K562 (cell line): ENCODE results near the gene SLC34A2. TPM values are rescaled to one million over a fixed set of nuclear protein-coding genes. Genes with fewer than 3 reads are reported as not detected.

Experiments
- CREM ChIP-seq: IDR thresholded peaks from 2 replicates; pipeline ENCODE4 v1.6.1; 2014; ENCODE audit warnings: antibody characterized with exemption, low read depth
- KDM4B ChIP-seq, 2 experiments: fragments of 450-650 bp in 1 of 2; sonication (generic) in 1 of 2; IDR thresholded peaks; 2 replicates each; pipeline ENCODE4 v1.6.1; 2016 to 2017; ENCODE audit warnings: borderline replicate concordance in 2 of 2, antibody characterized with exemption in 1 of 2, low read depth in 1 of 2, mild to moderate bottlenecking in 1 of 2
- MTA3 ChIP-seq: fragments of 450-650 bp; formaldehyde crosslinking; IDR thresholded peaks from 2 replicates; pipeline ENCODE4 v1.6.1; 2017; ENCODE audit warnings: mild to moderate bottlenecking, borderline replicate concordance
- ZNF696 ChIP-seq: fragments of 250-450 bp; sonication (Bioruptor Pico); conservative IDR thresholded peaks from 2 replicates; pipeline ENCODE4 v1.4.0; 2020; ENCODE audit warnings: mild to moderate bottlenecking, moderate library complexity
- polyA plus RNA-seq, 8 experiments: library from polyadenylated mRNA; depleted of rRNA in 4 of 8; stranded (reverse) in 5 of 8; unstranded in 3 of 8; fragments of >200 nt; fragmentation: Nextera tagmentation in 2 of 8; fragmentation: Illumina TruSeq in 1 of 8; extraction: Ambion mirVana in 2 of 8; extraction: Trizol in 1 of 8; gene quantifications; 2 replicates each; pipeline versions ENCODE4 v1.2.1 to v1.2.3, GENCODE V29; 2011 to 2014; ENCODE audit warnings: inconsistent platforms in 1 of 8, missing spikeins in 1 of 8
- total RNA-seq, 7 experiments: library from RNA; depleted of rRNA in 6 of 7; stranded (reverse); fragments of >200 nt in 6 of 7; fragmentation: Illumina TruSeq in 2 of 7; extraction: Trizol in 2 of 7; gene quantifications; 2 replicates each; pipeline versions ENCODE4 v1.2.1 to v1.2.3, GENCODE V29; 2011 to 2021; ENCODE audit warnings: low replicate concordance in 1 of 7
- TF ChIP-seq, protein P1 (sequence below), 2 experiments: fragments of 450-650 bp; IDR thresholded peaks; 2 replicates each; pipeline ENCODE4 v1.6.1; 2018; ENCODE audit warnings: mild to moderate bottlenecking in 2 of 2, low read depth in 1 of 2; ENCODE audit not compliant: partially characterized antibody in 2 of 2
- TF ChIP-seq, protein P2 (sequence below): sonication (generic); formaldehyde crosslinking; IDR thresholded peaks from 2 replicates; pipeline ENCODE4 v1.8.0; 2022; ENCODE audit warnings: mild to moderate bottlenecking, missing genetic modification reagents
- TF ChIP-seq, protein P3 (sequence below): fragments of 450-650 bp; formaldehyde crosslinking; IDR thresholded peaks from 2 replicates; pipeline ENCODE4 v1.4.0; 2020; ENCODE audit warnings: mild to moderate bottlenecking, moderate library complexity
- TF ChIP-seq, protein P4 (sequence below), 2 experiments: fragments of 200-800 bp in 1 of 2; sonication (Bioruptor generic) in 1 of 2; sonication (generic) in 1 of 2; formaldehyde crosslinking in 1 of 2; IDR thresholded peaks in 1 of 2; conservative IDR thresholded peaks in 1 of 2; 2 replicates each; pipeline versions ENCODE4 v1.5.0 to v1.6.1; 2016 to 2020; ENCODE audit warnings: missing compliant biosample characterization in 1 of 2, missing genetic modification characterization in 1 of 2, missing genetic modification reagents in 1 of 2
- TF ChIP-seq, protein P5 (sequence below): fragments of 150-350 bp; IDR thresholded peaks from 2 replicates; pipeline ENCODE4 v1.6.1; 2014; ENCODE audit warnings: low read depth, mild to moderate bottlenecking, low read length, borderline replicate concordance

The SLC34A2 gene
- total and polyA plus RNA-seq, 9 of the 15 experiments (the other 6 are each of a cell fraction or from before 2014, with no cell fraction given) = 1.5 TPM; not detected in 8

DNA sequence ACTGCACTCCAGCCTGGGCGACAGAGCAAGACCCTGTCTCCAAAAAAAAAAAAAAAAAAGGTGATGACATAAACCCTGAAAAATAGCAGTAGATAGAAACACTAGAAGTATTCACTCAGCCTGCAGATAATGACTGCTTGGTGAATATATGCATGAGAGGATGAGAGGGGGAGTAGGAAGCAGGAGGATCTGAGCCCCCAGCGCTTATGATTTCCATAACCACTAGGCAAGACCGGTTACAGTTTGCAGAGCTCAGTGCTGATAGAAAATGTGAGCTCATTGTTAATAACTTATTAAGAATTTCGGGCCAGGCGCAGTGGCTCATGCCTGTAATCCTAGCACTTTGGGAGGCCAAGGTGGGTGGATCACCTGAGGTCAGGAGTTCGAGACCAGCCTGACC lies 40.8 kb upstream of the SLC34A2 start (continued):
- TF ChIP-seq, protein P1, sequence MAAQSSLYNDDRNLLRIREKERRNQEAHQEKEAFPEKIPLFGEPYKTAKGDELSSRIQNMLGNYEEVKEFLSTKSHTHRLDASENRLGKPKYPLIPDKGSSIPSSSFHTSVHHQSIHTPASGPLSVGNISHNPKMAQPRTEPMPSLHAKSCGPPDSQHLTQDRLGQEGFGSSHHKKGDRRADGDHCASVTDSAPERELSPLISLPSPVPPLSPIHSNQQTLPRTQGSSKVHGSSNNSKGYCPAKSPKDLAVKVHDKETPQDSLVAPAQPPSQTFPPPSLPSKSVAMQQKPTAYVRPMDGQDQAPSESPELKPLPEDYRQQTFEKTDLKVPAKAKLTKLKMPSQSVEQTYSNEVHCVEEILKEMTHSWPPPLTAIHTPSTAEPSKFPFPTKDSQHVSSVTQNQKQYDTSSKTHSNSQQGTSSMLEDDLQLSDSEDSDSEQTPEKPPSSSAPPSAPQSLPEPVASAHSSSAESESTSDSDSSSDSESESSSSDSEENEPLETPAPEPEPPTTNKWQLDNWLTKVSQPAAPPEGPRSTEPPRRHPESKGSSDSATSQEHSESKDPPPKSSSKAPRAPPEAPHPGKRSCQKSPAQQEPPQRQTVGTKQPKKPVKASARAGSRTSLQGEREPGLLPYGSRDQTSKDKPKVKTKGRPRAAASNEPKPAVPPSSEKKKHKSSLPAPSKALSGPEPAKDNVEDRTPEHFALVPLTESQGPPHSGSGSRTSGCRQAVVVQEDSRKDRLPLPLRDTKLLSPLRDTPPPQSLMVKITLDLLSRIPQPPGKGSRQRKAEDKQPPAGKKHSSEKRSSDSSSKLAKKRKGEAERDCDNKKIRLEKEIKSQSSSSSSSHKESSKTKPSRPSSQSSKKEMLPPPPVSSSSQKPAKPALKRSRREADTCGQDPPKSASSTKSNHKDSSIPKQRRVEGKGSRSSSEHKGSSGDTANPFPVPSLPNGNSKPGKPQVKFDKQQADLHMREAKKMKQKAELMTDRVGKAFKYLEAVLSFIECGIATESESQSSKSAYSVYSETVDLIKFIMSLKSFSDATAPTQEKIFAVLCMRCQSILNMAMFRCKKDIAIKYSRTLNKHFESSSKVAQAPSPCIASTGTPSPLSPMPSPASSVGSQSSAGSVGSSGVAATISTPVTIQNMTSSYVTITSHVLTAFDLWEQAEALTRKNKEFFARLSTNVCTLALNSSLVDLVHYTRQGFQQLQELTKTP (IDR thresholded peaks at IDR 0.05; ENCODE audit: low read depth in 1 of 2, partially characterized antibody in 2 of 2) = no peak
- TF ChIP-seq CREM (no peak), MTA3 (no peak), ZNF696 (no peak), KDM4B (IDR thresholded peaks at IDR 0.05; ENCODE audit: borderline replicate concordance in 2 of 2, low read depth in 1 of 2) (no peak)
- TF ChIP-seq, protein P2, sequence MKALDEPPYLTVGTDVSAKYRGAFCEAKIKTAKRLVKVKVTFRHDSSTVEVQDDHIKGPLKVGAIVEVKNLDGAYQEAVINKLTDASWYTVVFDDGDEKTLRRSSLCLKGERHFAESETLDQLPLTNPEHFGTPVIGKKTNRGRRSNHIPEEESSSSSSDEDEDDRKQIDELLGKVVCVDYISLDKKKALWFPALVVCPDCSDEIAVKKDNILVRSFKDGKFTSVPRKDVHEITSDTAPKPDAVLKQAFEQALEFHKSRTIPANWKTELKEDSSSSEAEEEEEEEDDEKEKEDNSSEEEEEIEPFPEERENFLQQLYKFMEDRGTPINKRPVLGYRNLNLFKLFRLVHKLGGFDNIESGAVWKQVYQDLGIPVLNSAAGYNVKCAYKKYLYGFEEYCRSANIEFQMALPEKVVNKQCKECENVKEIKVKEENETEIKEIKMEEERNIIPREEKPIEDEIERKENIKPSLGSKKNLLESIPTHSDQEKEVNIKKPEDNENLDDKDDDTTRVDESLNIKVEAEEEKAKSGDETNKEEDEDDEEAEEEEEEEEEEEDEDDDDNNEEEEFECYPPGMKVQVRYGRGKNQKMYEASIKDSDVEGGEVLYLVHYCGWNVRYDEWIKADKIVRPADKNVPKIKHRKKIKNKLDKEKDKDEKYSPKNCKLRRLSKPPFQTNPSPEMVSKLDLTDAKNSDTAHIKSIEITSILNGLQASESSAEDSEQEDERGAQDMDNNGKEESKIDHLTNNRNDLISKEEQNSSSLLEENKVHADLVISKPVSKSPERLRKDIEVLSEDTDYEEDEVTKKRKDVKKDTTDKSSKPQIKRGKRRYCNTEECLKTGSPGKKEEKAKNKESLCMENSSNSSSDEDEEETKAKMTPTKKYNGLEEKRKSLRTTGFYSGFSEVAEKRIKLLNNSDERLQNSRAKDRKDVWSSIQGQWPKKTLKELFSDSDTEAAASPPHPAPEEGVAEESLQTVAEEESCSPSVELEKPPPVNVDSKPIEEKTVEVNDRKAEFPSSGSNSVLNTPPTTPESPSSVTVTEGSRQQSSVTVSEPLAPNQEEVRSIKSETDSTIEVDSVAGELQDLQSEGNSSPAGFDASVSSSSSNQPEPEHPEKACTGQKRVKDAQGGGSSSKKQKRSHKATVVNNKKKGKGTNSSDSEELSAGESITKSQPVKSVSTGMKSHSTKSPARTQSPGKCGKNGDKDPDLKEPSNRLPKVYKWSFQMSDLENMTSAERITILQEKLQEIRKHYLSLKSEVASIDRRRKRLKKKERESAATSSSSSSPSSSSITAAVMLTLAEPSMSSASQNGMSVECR (CRISPR knock-in tag) = no peak
- TF ChIP-seq, protein P3, sequence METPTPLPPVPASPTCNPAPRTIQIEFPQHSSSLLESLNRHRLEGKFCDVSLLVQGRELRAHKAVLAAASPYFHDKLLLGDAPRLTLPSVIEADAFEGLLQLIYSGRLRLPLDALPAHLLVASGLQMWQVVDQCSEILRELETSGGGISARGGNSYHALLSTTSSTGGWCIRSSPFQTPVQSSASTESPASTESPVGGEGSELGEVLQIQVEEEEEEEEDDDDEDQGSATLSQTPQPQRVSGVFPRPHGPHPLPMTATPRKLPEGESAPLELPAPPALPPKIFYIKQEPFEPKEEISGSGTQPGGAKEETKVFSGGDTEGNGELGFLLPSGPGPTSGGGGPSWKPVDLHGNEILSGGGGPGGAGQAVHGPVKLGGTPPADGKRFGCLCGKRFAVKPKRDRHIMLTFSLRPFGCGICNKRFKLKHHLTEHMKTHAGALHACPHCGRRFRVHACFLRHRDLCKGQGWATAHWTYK (CRISPR knock-in tag) = no peak
- TF ChIP-seq, protein P4, sequence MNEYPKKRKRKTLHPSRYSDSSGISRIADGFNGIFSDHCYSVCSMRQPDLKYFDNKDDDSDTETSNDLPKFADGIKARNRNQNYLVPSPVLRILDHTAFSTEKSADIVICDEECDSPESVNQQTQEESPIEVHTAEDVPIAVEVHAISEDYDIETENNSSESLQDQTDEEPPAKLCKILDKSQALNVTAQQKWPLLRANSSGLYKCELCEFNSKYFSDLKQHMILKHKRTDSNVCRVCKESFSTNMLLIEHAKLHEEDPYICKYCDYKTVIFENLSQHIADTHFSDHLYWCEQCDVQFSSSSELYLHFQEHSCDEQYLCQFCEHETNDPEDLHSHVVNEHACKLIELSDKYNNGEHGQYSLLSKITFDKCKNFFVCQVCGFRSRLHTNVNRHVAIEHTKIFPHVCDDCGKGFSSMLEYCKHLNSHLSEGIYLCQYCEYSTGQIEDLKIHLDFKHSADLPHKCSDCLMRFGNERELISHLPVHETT (CRISPR knock-in tag; conservative IDR thresholded peaks at IDR 0.05 in 1 of 2, IDR thresholded peaks at IDR 0.05 in 1 of 2) = no peak
- TF ChIP-seq, protein P5, sequence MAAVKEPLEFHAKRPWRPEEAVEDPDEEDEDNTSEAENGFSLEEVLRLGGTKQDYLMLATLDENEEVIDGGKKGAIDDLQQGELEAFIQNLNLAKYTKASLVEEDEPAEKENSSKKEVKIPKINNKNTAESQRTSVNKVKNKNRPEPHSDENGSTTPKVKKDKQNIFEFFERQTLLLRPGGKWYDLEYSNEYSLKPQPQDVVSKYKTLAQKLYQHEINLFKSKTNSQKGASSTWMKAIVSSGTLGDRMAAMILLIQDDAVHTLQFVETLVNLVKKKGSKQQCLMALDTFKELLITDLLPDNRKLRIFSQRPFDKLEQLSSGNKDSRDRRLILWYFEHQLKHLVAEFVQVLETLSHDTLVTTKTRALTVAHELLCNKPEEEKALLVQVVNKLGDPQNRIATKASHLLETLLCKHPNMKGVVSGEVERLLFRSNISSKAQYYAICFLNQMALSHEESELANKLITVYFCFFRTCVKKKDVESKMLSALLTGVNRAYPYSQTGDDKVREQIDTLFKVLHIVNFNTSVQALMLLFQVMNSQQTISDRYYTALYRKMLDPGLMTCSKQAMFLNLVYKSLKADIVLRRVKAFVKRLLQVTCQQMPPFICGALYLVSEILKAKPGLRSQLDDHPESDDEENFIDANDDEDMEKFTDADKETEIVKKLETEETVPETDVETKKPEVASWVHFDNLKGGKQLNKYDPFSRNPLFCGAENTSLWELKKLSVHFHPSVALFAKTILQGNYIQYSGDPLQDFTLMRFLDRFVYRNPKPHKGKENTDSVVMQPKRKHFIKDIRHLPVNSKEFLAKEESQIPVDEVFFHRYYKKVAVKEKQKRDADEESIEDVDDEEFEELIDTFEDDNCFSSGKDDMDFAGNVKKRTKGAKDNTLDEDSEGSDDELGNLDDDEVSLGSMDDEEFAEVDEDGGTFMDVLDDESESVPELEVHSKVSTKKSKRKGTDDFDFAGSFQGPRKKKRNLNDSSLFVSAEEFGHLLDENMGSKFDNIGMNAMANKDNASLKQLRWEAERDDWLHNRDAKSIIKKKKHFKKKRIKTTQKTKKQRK = no peak
